ENCODE results near the gene ZBTB7C. TPM values are rescaled to one million over a fixed set of nuclear protein-coding genes. Genes with fewer than 3 reads are reported as not detected.

The ZBTB7C gene
- total RNA-seq, 1 donor from 2014 or later, result 0.11 TPM

DNA sequence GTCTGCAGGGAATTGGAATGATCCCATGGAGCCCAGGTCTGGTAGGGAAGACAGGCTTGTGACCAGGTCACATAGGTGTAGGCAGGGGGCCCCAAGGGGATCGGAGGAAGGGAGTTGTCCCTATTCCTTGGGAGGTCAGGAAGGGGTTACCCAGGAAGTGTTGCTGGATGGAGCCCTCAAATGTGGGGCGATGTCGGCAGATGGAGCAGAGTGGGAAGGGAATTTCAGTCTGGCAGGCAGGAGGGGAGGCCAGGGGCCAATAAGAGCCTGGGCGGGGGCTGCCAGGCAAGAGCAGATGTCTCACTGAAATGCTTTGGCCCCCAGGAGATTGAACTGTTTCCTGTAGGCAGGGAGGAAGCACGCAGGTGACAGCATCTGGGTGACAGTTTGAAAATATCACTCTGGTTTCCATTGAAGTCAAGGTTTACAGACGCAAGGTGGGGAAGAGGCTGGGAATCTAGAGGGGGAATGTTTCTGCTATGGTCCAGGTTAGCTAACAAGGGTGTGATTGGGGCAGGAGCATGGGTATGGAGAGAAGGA lies 397.2 kb downstream of the ZBTB7C start:
- Mint-ChIP-seq H3K4me3 (ENCODE audit: unreplicated experiment) (no peak overlapping the region), H3K27ac (ENCODE audit: unreplicated experiment) (no peak overlapping the region), H3K9me3 (ENCODE audit: unreplicated experiment) (peaks cover 6% of the 10 kb centered on the region), H3K36me3 (ENCODE audit: unreplicated experiment) (peaks cover 2% of the 10 kb centered on the region), H3K27me3 (ENCODE audit: unreplicated experiment) (peaks cover 49% of the 10 kb centered on the region), H3K4me1 (ENCODE audit: unreplicated experiment) (peaks cover 8% of the 10 kb centered on the region)
- no peak for DNase-seq (ENCODE audit: extremely low spot score, unreplicated experiment)
- TF ChIP-seq, protein P1, sequence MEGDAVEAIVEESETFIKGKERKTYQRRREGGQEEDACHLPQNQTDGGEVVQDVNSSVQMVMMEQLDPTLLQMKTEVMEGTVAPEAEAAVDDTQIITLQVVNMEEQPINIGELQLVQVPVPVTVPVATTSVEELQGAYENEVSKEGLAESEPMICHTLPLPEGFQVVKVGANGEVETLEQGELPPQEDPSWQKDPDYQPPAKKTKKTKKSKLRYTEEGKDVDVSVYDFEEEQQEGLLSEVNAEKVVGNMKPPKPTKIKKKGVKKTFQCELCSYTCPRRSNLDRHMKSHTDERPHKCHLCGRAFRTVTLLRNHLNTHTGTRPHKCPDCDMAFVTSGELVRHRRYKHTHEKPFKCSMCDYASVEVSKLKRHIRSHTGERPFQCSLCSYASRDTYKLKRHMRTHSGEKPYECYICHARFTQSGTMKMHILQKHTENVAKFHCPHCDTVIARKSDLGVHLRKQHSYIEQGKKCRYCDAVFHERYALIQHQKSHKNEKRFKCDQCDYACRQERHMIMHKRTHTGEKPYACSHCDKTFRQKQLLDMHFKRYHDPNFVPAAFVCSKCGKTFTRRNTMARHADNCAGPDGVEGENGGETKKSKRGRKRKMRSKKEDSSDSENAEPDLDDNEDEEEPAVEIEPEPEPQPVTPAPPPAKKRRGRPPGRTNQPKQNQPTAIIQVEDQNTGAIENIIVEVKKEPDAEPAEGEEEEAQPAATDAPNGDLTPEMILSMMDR (IDR thresholded peaks at IDR 0.05), result no peak

DNA sequence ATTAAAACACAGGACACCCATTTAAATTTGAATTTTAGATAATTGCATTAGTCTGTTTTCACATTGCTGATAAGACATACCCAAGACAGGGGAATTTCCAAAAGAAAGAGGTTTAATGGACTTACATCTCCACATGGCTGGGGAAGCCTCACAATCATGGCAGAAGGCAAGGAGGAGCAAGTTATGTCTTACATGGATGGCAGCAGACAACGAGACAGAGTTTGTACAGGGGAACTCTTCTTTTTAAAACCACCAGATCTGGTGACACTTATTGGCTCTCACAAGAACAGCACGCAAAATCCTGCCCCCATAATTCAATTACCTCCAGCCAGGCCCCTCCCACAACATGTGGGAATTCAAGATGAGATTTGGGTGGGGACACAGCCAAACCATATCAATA lies 398.9 kb downstream of the ZBTB7C start:
- no peak overlapping the region for H3K4me3 Mint-ChIP-seq (ENCODE audit: unreplicated experiment)
- H3K4me1 Mint-ChIP-seq (ENCODE audit: unreplicated experiment), result peaks cover 8% of the 10 kb centered on the region
- peaks cover 40% of the 10 kb centered on the region for H3K27me3 Mint-ChIP-seq (ENCODE audit: unreplicated experiment)
- no peak overlapping the region for H3K27ac Mint-ChIP-seq (ENCODE audit: unreplicated experiment)
- peaks cover 2% of the 10 kb centered on the region for H3K36me3 Mint-ChIP-seq (ENCODE audit: unreplicated experiment)
- DNase-seq (ENCODE audit: extremely low spot score, unreplicated experiment), result no peak
- TF ChIP-seq, protein P1 (IDR thresholded peaks at IDR 0.05), result no peak
- peaks cover 6% of the 10 kb centered on the region for H3K9me3 Mint-ChIP-seq (ENCODE audit: unreplicated experiment)

GRCh38 chr18:48009116-48009745 lies 400.0 kb downstream of the ZBTB7C start:
- H3K4me3 Mint-ChIP-seq (ENCODE audit: unreplicated experiment), result peak overlapping the region; percentile 67
- H3K9me3 Mint-ChIP-seq (ENCODE audit: unreplicated experiment), result no peaks in the 10 kb centered on the region
- H3K27me3 Mint-ChIP-seq (ENCODE audit: unreplicated experiment), result peaks cover 32% of the 10 kb centered on the region
- H3K27ac Mint-ChIP-seq (ENCODE audit: unreplicated experiment), result no peak overlapping the region
- H3K4me1 Mint-ChIP-seq (ENCODE audit: unreplicated experiment), result peaks cover 12% of the 10 kb centered on the region
- TF ChIP-seq, protein P1 (IDR thresholded peaks at IDR 0.05), result no peak
- no peaks in the 10 kb centered on the region for H3K36me3 Mint-ChIP-seq (ENCODE audit: unreplicated experiment)
- no peak for DNase-seq (ENCODE audit: extremely low spot score, unreplicated experiment)

DNA sequence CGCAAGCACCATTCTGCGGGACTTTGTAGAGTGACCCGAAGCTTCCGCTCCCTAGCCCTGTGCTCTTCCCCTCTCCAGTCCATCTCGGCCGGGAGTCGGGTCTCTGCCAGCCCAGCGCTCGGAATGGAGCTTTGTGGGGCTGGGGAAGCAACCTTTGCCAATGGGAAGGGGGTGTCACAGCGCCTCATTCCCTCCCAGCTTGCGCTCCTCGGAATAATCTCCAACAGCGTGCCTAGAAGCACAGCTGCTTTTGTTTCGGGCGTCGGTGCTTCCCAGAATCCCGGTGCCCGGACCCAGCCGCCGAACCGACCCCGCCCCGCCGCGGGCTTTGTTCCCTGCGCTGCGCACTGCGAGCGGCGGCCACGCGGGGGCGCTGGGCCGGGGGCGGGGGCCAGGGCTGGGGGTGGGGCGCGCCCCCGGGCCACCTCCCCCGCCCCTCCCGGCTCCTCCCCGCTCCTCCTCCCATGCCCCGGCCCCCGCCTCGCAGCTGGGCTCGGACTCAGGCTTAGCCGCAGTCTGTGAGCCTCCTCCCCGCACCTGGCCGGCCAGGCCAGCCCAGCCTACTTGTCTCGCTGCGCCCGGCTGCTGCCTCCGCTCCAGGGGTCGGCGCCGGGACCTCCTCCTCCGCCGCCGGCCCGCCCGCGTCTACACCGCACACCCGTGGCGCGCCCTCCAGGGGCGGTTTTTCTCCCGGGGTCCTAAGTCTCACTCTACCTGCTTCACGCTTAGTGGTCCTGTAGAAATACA lies 401.1 kb downstream of the ZBTB7C start:
- peaks cover 23% of the 10 kb centered on the region for H3K4me1 Mint-ChIP-seq (ENCODE audit: unreplicated experiment)
- peak; percentile 88 for DNase-seq (ENCODE audit: extremely low spot score, unreplicated experiment)
- H3K27ac Mint-ChIP-seq (ENCODE audit: unreplicated experiment), result peak overlapping the region; percentile 50
- no peaks in the 10 kb centered on the region for H3K36me3 Mint-ChIP-seq (ENCODE audit: unreplicated experiment)
- TF ChIP-seq, protein P1 (IDR thresholded peaks at IDR 0.05), result peak; percentile 84
- peak overlapping the region; percentile 67 for H3K4me3 Mint-ChIP-seq (ENCODE audit: unreplicated experiment)
- peaks cover 23% of the 10 kb centered on the region for H3K27me3 Mint-ChIP-seq (ENCODE audit: unreplicated experiment)
- H3K9me3 Mint-ChIP-seq (ENCODE audit: unreplicated experiment), result no peaks in the 10 kb centered on the region

GRCh38 chr18:48007381-48007780 lies 401.8 kb downstream of the ZBTB7C start:
- peaks cover 19% of the 10 kb centered on the region for H3K27me3 Mint-ChIP-seq (ENCODE audit: unreplicated experiment)
- TF ChIP-seq, protein P1 (IDR thresholded peaks at IDR 0.05), result no peak
- DNase-seq (ENCODE audit: extremely low spot score, unreplicated experiment), result no peak
- H3K9me3 Mint-ChIP-seq (ENCODE audit: unreplicated experiment), result no peaks in the 10 kb centered on the region
- no peak overlapping the region for H3K27ac Mint-ChIP-seq (ENCODE audit: unreplicated experiment)
- no peak overlapping the region for H3K4me3 Mint-ChIP-seq (ENCODE audit: unreplicated experiment)
- peaks cover 26% of the 10 kb centered on the region for H3K4me1 Mint-ChIP-seq (ENCODE audit: unreplicated experiment)
- no peaks in the 10 kb centered on the region for H3K36me3 Mint-ChIP-seq (ENCODE audit: unreplicated experiment)

All from osteocyte (in vitro differentiated cells).